ENCODE measurements around the gene SNPH.

The SNPH gene

DNA sequence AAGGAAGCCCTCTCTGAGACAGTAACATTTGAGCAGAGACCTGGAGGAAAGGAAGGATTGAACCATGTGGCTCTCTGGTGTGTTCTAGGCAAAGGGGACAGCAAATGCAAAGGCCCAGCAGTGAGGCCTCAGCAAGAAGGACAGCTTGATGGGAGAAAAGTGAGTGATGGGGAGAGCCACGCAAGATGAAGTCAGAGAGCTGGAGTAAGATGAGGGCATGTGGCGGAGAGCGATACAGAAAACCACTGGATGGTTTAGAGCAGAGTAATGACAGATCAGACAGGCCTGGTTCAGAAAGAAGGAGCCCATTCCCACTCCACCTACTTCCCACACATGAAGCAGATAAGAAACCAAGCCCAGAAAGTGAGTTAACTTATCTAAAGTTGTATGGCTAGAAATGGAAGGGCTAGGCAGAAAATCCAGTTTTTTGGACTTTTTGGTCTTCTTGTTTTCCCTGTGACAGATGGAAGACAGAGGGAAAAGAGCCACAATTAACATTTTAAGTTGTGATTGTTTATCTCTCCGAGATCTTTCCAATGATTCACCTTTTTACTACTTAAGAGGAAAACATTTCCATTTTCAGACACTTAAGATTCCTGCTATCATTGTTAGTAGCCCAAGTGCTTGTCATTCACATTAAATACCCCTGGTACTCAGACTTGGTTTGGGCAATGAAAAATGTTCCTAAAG is 723 bp upstream of the SNPH start:
- DNase-seq (ENCODE audit: low spot score): no peak

DNA sequence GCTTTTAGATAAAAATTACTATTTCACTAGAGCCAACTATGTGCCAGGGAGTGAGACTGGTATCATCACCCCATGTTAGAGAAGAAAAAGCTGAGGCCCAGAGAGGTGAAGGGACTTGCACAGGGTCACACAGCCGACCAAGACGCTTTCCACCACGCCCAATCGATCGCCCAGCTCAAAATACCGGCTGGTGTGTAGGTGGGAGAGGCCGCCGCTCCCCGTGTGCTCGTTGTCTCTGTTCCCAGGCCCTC is 253 bp upstream of the SNPH start:
- DNase-seq (ENCODE audit: low spot score): no peak

DNA sequence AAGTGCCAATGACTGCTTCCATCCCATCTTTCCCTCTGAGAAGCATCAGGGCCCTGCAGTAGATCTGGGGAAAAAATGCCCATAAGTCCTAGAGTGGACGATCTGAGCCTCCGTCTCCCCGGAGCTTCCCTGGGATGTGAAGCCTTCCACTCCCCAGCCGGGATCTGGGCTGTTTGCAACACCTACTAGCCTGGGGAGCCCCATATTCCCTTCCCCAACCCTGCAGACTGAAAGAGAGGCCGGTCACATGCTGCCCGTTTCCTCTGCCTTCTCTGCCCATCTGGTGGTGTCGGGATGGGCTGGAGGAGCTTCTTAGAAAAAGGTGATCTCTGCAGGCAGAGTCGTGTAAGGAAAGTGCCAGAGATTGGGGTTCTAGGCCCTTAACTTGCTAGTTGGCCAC is 1.1 kb downstream of the SNPH start:
- no peak for DNase-seq (ENCODE audit: low spot score)

DNA sequence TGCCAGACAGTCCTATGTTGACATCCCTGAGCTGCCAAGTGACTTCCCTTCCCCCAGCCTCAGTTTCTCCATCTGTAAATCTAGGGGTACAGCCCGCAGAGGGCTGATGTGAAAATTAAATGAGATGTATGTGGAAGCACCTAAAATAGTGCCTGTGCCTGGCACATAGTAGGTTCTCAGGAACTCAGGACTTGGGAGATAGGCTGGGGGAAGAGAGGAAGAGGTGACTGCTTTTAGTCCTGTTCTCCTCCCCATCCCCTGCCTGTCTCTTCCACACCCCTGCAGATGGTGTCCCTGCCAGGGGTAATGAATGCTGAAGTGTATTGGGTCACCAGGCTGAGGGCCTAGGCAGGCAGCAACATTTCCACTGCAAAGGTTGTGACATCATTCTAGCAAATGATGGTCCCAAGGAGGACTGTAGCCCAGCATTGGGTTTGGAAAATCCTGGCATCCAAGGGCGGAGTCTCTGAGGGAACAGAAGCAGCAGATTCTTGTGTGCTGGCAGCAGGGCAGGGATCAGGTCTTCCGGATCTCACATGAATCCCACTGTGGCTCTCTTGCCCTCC is 1.8 kb downstream of the SNPH start:
- DNase-seq (ENCODE audit: low spot score): no peak

DNA sequence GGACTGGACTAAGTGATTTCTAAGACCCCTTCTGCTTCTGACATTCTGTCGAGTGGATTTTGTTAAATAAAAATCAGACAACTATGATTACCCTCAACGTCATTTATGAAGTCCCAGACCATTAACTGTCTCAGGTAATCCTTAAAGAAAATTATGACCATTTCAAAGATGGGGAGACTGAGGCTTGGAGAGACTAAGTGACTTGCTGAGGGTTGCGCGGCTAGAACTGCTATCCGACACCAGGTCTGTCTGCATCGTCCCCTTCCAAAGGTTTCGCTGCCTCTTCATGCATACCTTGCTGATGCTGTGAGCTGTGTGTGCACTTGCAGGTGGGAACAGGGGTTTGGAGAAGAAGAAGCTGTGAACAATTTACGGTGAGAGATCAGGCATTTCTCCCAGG is 3.1 kb downstream of the SNPH start:
- no peak for DNase-seq (ENCODE audit: low spot score)

DNA sequence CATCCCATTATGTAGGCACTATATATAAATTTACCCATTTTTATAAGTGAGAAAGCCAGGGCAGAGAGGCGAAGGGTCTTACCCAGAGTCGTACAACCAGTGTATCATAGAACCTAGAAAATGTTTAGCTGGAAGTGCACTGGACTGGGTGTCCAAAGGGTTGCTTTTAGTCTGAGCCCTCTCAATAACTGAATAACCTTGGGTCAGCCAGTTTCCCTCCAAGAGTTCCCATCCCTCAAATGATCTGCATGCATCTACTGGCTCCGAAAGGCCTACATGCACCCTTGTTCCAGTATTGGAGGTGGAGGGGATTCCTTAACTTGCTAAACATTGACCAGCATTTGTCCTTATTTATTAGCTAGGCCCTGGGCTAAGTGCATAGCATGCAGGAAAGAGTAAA is 3.8 kb downstream of the SNPH start:
- DNase-seq (ENCODE audit: low spot score): no peak

DNA sequence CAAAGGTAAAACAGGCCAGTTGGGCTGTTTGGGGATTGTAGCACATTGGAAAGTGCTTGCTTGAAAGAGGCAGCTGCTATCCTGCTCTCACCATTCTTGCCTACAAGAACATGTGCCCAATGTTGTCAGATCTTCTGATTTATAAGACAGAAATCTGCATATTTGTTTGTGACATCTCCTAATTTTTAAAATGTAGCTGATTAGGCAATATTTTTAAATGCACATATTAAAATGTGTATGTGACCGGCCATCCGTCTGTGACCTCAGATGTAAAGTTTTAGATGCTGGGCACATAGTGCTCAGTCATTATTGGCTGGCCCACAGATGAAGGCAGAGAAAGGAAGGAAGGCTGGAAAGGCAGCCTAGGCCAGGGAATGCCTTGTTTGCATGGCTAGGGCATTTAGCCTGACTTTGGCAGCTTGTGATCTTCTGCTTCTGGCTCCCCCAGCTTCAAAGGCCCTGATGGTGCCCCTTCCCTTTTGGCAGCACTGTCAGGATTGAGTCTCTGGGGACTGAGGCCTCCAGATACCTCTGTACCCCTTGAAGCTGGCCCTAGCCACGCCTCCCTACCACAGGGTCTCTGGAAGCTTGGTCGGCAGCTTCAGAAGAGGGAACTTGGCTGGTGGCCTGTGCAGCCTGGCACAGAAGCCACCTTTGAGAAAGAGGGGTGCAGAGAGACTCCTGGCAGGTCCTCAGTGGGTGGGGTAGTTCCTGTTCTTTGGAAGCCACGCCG is 6.4 kb downstream of the SNPH start:
- DNase-seq (ENCODE audit: low spot score): no peak

DNA sequence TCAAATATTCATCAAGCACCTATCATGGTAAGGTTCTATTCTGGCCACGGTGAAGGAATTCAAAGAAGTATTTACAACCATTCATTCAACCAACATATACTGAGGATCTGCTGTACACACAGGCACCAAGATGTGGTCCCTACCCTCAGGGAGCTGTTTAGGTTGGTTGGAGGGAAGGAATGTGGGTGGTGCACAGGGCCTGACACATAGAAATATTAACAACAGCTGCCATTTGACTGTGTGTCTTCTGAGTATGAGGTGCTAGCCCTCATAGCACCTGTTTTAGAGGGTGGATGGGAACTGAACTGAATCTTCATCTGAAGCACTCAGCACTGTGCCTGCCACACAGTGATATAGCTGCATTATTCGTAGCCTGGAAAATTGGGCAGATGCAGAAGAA is 7.3 kb downstream of the SNPH start:
- DNase-seq (ENCODE audit: low spot score): no peak

DNA sequence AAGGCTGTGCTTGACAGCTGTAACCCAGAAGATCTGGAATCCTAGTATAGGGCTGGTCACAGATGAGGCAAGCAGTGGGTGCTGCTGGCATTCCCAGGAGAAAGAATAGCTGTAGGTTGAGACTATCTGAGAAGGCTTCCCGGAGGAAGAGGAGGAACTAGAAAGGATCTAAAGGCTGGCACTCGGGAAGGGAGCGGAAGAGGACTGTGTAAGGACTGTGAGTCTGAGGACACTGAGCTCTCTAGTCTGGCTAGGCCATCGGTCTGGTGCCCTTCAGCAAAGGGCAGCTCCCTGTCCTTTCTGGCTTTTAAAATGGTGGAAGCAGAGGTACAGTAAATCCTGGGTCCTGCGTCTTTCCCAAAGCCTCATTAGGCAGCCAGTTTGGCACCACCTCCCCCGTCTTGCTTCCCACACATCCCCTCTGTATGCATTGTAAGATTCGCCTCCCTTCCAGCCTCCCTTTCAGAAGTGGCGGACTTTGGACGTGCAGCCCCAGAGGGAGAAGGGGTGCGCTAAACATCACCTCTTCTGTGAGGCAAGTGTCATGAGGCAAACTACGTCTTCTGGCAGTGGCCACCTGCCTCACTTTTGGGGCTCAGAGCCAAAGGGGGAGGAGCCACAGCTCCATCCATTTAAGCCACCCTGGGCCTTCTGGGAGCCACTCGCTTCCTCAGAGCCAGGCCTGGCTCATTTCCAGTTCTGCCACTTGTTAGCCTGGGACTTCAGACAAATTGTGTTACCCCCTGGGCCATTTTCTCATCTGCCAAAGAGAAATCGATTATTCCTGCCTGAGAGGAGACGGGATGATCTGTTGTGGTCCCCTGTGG is 8.6 kb downstream of the SNPH start:
- peak; percentile 77 for DNase-seq (ENCODE audit: low spot score)

DNA sequence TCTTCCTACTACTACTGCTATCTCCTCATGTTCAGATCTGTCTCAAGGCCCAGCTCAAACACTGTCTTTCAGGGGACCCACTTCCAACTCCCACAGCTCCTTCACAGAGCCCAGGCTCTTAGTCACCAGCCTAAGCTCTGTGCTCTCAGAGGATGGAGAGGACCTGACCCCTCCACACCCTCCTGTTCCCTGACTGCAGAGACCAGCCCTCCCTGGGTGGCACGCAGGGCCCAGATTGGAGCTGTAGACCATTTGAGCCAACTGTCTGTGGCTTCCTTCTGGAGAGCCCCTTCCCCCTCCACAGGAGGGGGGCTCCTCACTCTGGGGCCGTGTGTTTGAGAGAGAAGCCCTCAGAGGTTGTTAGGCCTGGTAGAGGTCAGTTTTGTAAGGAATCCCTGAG is 9.8 kb downstream of the SNPH start:
- DNase-seq (ENCODE audit: low spot score): no peak

DNA sequence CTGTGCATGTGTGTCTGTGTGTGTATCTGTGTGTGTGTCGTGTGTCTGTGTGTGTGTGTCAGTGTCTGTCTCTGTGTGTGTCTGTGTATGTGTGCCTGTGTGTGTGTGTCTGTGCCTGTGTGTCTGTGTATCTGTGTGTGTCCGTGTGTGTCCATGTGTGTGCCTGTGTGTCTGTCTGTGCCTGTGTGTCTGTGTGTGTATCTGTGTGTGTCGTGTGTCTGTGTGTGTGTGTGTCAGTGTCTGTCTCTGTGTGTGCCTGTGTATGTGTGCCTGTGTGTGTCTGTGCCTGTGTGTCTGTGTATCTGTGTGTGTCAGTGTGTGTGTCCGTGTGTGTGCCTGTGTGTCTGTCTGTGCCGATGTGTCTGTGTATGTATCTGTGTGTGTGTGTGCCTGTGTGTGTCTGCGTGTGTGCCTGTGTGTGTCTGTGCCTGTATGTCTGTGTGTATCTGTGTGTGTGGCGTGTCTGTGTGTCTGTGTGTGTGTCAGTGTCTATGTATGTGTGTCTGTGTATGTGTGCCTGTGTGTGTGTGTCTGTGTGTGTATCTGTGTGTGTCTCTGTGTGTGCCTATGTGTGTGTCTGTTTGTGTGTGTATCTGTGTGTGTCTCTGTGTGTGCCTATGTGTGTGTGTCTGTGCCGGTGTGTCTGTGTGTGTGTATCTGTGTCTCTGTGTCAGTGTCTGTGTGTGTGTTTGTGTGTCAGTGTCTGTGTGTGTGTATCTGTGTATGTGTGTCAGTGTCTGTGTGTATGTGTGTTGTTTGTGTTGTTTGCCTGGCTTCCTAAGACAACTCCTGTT is 11.6 kb downstream of the SNPH start:
- DNase-seq (ENCODE audit: low spot score): no peak

DNA sequence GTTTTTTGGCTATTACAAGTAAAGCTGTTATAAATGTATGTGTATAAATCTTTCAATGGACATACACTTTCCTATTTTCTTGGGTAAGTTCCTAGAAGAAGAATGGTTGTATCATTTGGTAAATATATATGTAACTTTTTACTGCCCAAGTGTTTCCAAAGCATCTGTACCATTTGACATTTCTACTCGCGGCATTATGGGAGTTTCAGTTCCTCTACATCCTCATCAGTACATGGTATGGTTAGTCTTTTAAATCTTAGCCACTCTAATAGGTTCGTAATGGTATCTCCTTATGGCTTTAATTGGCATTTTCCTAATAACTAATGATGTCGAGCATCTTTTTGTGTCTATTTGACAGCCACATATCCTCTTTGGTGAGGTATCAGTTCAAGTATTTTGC is 12.9 kb downstream of the SNPH start:
- DNase-seq (ENCODE audit: low spot score): no peak

DNA sequence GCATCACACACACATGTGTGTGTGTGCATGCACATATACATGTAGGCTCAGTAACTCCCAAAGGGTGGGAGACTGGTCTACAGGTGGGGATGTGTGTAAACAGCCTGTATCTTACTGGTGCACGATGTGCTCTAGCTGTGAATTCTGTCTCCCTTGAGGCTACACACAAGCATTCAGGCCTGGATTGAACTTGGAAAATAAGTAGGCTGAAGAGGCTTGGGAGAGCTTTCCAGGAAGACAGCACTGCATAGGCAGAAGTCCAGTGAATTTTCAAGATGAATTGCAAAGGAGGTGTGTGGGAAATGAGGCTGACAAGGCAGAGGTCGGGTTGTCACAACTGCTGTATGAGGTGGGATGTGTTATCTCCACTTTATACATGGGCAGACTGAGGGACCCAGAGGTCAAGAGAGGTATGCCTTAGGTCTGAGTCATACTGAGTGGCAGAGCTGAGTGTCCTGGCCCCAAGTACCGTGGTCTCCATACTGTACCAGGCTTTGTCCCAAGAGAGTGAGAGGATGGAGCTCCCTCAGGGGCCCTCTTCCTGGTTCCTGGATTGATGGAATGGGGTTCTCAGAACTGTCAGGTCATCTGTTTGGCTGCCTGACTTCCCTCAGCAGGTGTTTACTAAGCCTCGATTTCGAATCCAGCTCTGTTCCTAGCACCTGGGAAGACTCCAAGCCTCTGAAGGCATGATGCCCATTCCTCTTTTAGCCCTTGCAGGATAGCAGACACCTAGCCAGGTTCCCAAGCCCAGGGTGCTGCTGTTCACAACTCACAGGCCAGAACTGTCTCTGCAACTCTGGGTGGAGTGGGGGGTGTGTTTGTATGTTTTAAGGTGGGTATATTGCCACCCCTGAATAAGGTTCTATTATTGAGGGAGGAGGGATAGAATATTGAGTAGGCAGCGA is 14.4 kb downstream of the SNPH start:
- DNase-seq (ENCODE audit: low spot score): no peak

DNA sequence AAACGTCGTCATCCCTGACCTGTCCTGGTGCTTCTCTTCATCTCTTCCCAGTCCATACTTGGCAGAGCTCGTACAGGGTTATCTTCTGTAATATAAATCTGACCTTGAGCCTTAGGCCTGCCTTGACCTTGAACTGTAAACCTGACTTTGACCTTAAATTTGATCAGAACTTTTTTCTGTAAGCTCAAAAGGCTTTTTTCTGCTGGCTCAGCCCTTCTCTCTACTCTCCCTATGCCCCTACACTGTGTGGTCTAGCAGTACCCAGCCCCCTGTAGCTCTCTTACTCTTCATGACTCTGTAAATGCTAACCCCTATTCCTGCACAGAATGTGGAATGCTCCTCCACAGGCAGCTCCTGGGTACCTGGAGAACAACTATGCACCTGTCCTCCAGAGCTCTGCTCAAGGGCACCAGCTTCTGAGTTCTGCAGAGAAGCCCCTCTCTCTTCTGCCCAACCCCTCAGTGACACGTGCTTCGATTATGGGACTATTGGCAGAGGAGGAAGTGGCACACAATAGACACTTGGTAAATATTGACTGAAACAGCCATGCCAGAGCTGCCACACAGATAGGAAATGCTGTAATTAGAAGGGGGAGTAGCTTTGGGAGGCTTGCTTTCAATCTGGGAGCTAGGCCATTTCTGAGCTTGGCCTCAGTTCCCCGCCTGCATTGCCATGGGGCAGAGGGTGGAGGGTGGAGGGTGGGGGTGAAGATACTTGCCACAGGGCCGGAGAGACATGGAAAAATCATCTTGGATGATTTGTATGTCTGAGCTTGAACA is 15.4 kb downstream of the SNPH start:
- DNase-seq (ENCODE audit: low spot score): no peak

DNA sequence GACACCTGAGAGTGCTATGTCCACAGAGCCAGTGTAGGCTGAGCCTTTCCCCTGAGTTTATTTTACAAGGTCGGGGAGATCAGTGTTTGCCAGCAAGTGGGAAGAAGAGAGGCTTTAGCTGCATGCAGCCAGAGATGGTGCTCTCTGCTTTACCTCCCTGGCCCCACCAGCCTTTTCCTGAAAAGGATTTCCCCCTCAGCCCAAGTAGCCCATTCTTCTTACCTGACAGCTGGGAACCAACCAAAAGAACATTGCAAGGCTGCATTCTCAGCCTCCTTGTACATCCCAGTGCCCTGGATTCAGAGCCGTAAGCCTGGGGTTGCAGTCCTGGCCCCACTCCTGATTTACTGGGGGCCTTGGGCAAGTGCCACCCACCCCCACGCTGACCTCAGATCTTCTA is 16.9 kb downstream of the SNPH start:
- no peak for DNase-seq (ENCODE audit: low spot score)

DNA sequence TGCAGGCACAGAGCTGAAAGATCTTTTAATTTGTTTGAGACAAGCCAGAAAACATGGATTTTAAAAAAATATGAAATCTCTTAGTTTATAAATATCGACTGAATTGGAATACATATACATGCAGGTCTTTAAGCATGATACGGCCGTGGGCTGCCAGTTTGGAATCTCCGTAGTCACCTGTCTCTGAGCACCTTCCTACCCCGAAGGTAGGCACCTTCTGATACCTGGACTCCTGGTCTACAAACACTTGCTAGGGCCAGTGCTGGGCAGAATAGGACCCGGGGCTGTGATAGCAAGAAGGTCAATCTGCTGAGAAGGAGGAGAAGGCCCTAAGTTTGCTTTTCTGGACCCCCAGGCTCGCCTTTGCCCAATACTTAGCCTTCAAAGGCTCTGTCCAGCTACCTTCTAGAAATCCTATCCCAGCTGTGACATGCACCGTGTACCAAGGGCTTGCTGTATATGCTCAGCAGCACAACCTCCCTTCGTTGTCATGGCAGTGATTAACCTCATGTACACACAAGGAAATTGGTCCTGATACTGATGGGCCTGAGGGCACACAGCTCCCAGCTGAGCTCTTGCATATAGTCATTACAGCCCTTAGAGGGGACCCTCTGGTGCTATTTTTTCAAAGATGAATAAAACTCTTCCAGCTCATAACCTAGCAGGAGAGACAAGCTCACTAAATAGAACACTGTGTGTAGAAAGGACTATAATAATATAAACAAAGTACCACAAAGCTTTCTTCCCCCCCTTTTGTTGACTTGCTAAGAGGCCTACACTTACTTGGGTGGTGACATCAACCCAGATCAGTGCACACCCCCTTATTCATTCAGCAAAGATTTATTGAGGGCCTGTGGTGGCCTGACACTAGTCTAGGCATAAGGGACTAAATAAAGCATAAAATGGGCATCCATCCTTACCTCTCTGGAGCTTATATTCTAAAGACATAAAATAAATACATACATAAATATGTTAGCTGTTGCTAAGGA is 17.7 kb downstream of the SNPH start:
- no peak for DNase-seq (ENCODE audit: low spot score)

DNA sequence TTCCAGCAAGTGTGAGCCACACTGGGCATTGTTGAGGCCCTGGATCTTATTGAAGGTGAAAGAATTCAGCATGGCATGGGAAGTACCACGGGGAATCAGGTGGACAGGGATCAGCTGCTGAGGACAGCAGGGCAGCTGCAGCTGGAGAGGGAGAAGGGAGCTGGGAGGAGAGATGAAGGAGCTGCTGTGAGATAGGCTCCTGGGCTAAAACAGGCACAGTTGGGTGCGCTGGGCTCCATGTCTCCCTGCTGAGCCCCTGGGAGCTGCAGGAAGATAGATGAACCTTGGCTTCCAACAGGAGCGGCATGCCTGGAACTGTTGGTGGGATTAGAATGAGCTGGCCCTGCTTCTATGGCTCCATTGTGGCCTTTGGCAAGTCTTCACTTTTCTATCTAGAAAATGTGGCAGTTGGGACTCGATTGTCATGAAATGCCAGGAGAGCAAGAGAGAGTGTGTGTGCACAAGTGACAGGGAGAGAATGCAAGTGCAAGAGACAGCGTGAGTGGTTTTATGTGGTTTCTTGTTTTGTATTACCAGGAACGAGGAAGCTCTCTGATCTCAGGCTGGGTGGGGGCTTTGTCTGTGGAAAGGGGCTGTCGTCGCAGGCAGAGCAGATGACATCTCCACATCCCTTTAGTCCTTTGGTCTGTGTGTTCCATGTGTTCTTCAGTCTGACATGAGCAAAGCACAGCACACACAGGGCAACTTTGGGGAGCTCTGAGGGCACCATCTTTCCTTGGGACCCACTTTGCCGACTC is 20.4 kb downstream of the SNPH start:
- DNase-seq (ENCODE audit: low spot score): no peak

DNA sequence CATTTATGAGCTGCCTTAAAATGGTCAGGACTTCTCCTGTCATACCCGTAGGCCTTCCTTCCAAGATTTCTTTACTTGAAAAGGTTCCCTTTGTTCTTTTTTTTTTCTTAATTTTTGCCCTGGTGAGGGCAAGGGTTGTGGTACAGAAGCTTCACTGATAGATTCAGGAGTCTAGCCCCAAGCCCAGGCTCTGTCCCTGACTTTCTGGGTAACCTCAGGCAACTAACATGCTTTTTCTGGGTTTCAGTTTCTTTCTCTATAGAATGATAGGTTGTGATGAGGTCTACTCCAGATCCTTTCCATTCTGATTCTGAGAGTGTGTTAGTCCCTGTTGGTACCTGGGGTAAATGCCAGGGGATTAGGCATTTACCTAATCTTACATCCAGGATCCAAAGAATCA is 21.2 kb downstream of the SNPH start:
- no peak for DNase-seq (ENCODE audit: low spot score)
